Fibroblast of lung (primary cell): Measurements from ENCODE around the gene ESRRA. TPM values are rescaled to one million over a fixed set of nuclear protein-coding genes. Genes with fewer than 3 reads are reported as not detected.
A peak's percentile ranks its signal among the peaks of the same experiment; 100 is the strongest.

ENCODE experiments used
- DNase-seq, 2 donors: peaks; one replicate each; pipeline versions ENCODE4 v3.0.0 to v3.0.0-alpha.2; 2010; ENCODE audit warnings: low read depth in 2 of 2
- H2AFZ ChIP-seq: 2 replicates; pipeline ENCODE4 v1.5.1; 2012; ENCODE audit warnings: low read length, control low read depth, inconsistent platforms
- H3K27ac ChIP-seq: 2 replicates; pipeline ENCODE4 v1.5.1; 2011; ENCODE audit warnings: low read length, control low read depth; ENCODE audit not compliant: insufficient read depth
- H3K27me3 ChIP-seq: 2 replicates; pipeline ENCODE4 v1.5.1; 2011; ENCODE audit warnings: mild to moderate bottlenecking, low read length; ENCODE audit not compliant: control insufficient read depth, insufficient read depth
- H3K36me3 ChIP-seq: 2 replicates; pipeline ENCODE4 v1.5.1; 2011; ENCODE audit warnings: low read length; ENCODE audit not compliant: control insufficient read depth, insufficient read depth
- H3K4me1 ChIP-seq: 2 replicates; pipeline ENCODE4 v1.5.1; 2011; ENCODE audit warnings: low read length; ENCODE audit not compliant: control insufficient read depth, insufficient read depth; ENCODE audit errors: extremely low read depth
- H3K4me2 ChIP-seq: 2 replicates; pipeline ENCODE4 v1.5.1; 2011; ENCODE audit warnings: low read length, control low read depth; ENCODE audit not compliant: insufficient read depth; ENCODE audit errors: extremely low read depth
- H3K4me3 ChIP-seq, 4 experiments: fragments of 200-600 bp in 1 of 4; sonication (generic) in 1 of 4; replicated peaks in 1 of 4; 2 replicates each; pipeline ENCODE4 v1.5.1; 2011 to 2016; ENCODE audit warnings: low read length in 4 of 4, low read depth in 3 of 4, mild to moderate bottlenecking in 3 of 4, control low read depth in 2 of 4, inconsistent platforms in 1 of 4, mixed read lengths in 1 of 4; ENCODE audit not compliant: insufficient read depth in 1 of 4; ENCODE audit errors: control extremely low read depth in 1 of 4
- H3K79me2 ChIP-seq: 2 replicates; pipeline ENCODE4 v1.5.1; 2012; ENCODE audit warnings: mild to moderate bottlenecking, low read length, inconsistent platforms; ENCODE audit not compliant: control insufficient read depth, insufficient read depth
- H3K9ac ChIP-seq: 2 replicates; pipeline ENCODE4 v1.5.1; 2011; ENCODE audit warnings: mild to moderate bottlenecking, low read length, control low read depth; ENCODE audit not compliant: insufficient read depth
- H3K9me3 ChIP-seq: 2 replicates; pipeline ENCODE4 v1.5.1; 2012; ENCODE audit warnings: low read depth, low read length; ENCODE audit not compliant: control insufficient read depth, insufficient read depth
- H4K20me1 ChIP-seq: 2 replicates; pipeline ENCODE4 v1.5.1; 2011; ENCODE audit warnings: low read length; ENCODE audit not compliant: control insufficient read depth, insufficient read depth; ENCODE audit errors: extremely low read depth
- CTCF ChIP-seq, 2 donors: IDR thresholded peaks in 1 of 2; conservative IDR thresholded peaks in 1 of 2; 1 replicate in 1 of 2; 2 replicates in 1 of 2; pipeline ENCODE4 v1.5.1; 2011 to 2012; ENCODE audit warnings: low read length in 2 of 2, control low read depth in 1 of 2, inconsistent platforms in 1 of 2, low read depth in 1 of 2, mild to moderate bottlenecking in 1 of 2
- EZH2 ChIP-seq: IDR thresholded peaks from 2 replicates; pipeline ENCODE4 v1.5.1; 2012; ENCODE audit warnings: low read length, control low read depth, mild to moderate bottlenecking; ENCODE audit errors: missing control alignments
- polyA plus RNA-seq, 2 donors: library from polyadenylated mRNA; depleted of rRNA in 1 of 2; stranded (reverse) in 1 of 2; unstranded in 1 of 2; fragments of >200 nt; gene quantifications; 2 replicates each; pipeline ENCODE4 v1.2.1, GENCODE V29; 2011 to 2012; ENCODE audit warnings: missing spikeins in 1 of 2
- total RNA-seq: library from RNA; depleted of rRNA; stranded (reverse); fragments of >200 nt; gene quantifications from 2 replicates; pipeline ENCODE4 v1.2.1, GENCODE V29; 2014

ESRRA gene
- total and polyA plus RNA-seq, 2 donors (not counting 1 experiment from before 2014, with no cell fraction given) = 6.7 to 32.5 TPM

GRCh38 chr11:64298966-64299846 is 6.1 kb upstream of the ESRRA start:
- no peak overlapping the region for H3K27ac ChIP-seq
- DNase-seq = peak in 1 of 2 donors; percentile 28
- peak overlapping the region in 2 of 4 experiments; percentile 12 to 34 for H3K4me3 ChIP-seq
- H2AFZ ChIP-seq = peak overlapping the region; percentile 30
- no peaks in the 10 kb centered on the region for H3K79me2 ChIP-seq
- peaks cover 46% of the 10 kb centered on the region for H3K27me3 ChIP-seq
- TF ChIP-seq CTCF (conservative IDR thresholded peaks at IDR 0.05 in 1 of 2, IDR thresholded peaks at IDR 0.05 in 1 of 2; ENCODE audit: low read depth in 1 of 2, low read length in 2 of 2) (no peak), EZH2 (no peak)
- peaks cover 6% of the 10 kb centered on the region for H3K4me1 ChIP-seq
- H3K4me2 ChIP-seq = peak overlapping the region; percentile 73
- H3K9ac ChIP-seq = peak overlapping the region; percentile 28
- no peaks in the 10 kb centered on the region for H3K9me3 ChIP-seq
- no peaks in the 10 kb centered on the region for H3K36me3 ChIP-seq
- no peaks in the 10 kb centered on the region for H4K20me1 ChIP-seq

- Histone ChIP-seq H3K4me2 (peak within 1 kb of the TSS; percentile 73), H4K20me1 (no peaks in the 10 kb centered on the region), H3K9me3 (no peaks in the 10 kb centered on the region), H3K27me3 (peaks cover 44% of the 10 kb centered on the region), H3K27ac (no peak within 1 kb of the TSS), H3K4me3 (peak within 1 kb of the TSS in 3 of 4 experiments; percentile 12 to 47 (median 27)), H3K9ac (peak within 1 kb of the TSS; percentile 28), H2AFZ (peak within 1 kb of the TSS; percentile 30), H3K4me1 (peaks cover 7% of the 10 kb centered on the region), H3K36me3 (no peaks in the 10 kb centered on the region), H3K79me2 (no peaks in the 10 kb centered on the region)
- TF ChIP-seq CTCF (conservative IDR thresholded peaks at IDR 0.05 in 1 of 2, IDR thresholded peaks at IDR 0.05 in 1 of 2; ENCODE audit: low read depth in 1 of 2, low read length in 2 of 2) = peak in 1 of 2 donors; percentile 1
- TF ChIP-seq EZH2 = peak; percentile 91
- DNase-seq = no peak
Measured at GRCh38 chr11:64299847-64300648, 5.3 kb upstream of the ESRRA start, which contains the start of gene CATSPERZ. CATSPERZ (plus strand) TSS chr11:64300358; CDS start chr11:64300411, 53 bp downstream.
